WTC11 (cell line): Measurements from ENCODE around the gene ZDHHC6. TPM values are rescaled to one million over a fixed set of nuclear protein-coding genes. Genes with fewer than 3 reads are reported as not detected.

Source experiments
- ATAC-seq: fragments of 200-7000 bp; cut with Tn5 transposase; 2 replicates; pipeline ENCODE4 v1.10.0; 2021; ENCODE audit warnings: mild to moderate bottlenecking, moderate library complexity
- CTCF ChIA-PET: fragments of 300-600 bp; sonication (Branson Sonifier 250); formaldehyde crosslinking; loops from one replicate; lab custom pipeline; 2021; ENCODE audit warnings: antibody characterized with exemption; lab: Charles Lee
- POLR2A ChIA-PET: fragments of 350-600 bp; sonication (Branson Sonifier 250); formaldehyde crosslinking; loops from one replicate; lab custom pipeline; 2021; ENCODE audit warnings: antibody characterized with exemption; lab: Charles Lee
- DNase-seq: peaks from one replicate; pipeline ENCODE4 v3.0.0; 2021; ENCODE audit warnings: low spot score
- H3K27ac Mint-ChIP-seq: 2 replicates; pipeline ENCODE4 v1.8.0; 2021; ENCODE audit warnings: mixed read lengths
- H3K27me3 Mint-ChIP-seq: 2 replicates; pipeline ENCODE4 v1.8.0; 2021; ENCODE audit warnings: low read depth, mild to moderate bottlenecking, moderate library complexity, mixed read lengths
- H3K36me3 Mint-ChIP-seq: 2 replicates; pipeline ENCODE4 v1.8.0; 2021; ENCODE audit warnings: mixed read lengths
- H3K4me1 Mint-ChIP-seq: 2 replicates; pipeline ENCODE4 v1.8.0; 2022; ENCODE audit warnings: mixed read lengths
- H3K4me3 Mint-ChIP-seq: 2 replicates; pipeline ENCODE4 v1.8.0; 2021; ENCODE audit warnings: mild to moderate bottlenecking, moderate library complexity, mixed read lengths
- H3K9me3 Mint-ChIP-seq: 2 replicates; pipeline ENCODE4 v1.8.0; 2021; ENCODE audit warnings: mixed read lengths
- ATF3 ChIP-seq: sonication (generic); formaldehyde crosslinking; conservative IDR thresholded peaks from 2 replicates; pipeline ENCODE4 v1.8.1; 2022; ENCODE audit warnings: mild to moderate bottlenecking, missing genetic modification reagents
- CREB1 ChIP-seq: sonication (generic); formaldehyde crosslinking; IDR thresholded peaks from 2 replicates; pipeline ENCODE4 v1.8.0; 2023; ENCODE audit warnings: mild to moderate bottlenecking, missing genetic modification reagents
- FOXP1 ChIP-seq: sonication (generic); formaldehyde crosslinking; IDR thresholded peaks from 2 replicates; pipeline ENCODE4 v1.8.0; 2022; ENCODE audit warnings: missing genetic modification reagents, mild to moderate bottlenecking, moderate library complexity, borderline replicate concordance
- KAT7 ChIP-seq: sonication (generic); formaldehyde crosslinking; IDR thresholded peaks from 2 replicates; pipeline ENCODE4 v1.8.1; 2023; ENCODE audit warnings: missing genetic modification reagents, mild to moderate bottlenecking, borderline replicate concordance
- MXD4 ChIP-seq: fragments of 250-450 bp; sonication (Bioruptor Pico); IDR thresholded peaks from 2 replicates; pipeline ENCODE4 v1.8.0; 2021; ENCODE audit warnings: mild to moderate bottlenecking, moderate library complexity, borderline replicate concordance
- NR2C2 ChIP-seq: sonication (generic); formaldehyde crosslinking; IDR thresholded peaks from 2 replicates; pipeline ENCODE4 v1.8.0; 2022; ENCODE audit warnings: mild to moderate bottlenecking, missing genetic modification reagents
- NR3C1 ChIP-seq: sonication (generic); formaldehyde crosslinking; conservative IDR thresholded peaks from 2 replicates; pipeline ENCODE4 v1.8.1; 2023; ENCODE audit warnings: low read depth, mild to moderate bottlenecking, missing genetic modification reagents
- PREB ChIP-seq: sonication (generic); formaldehyde crosslinking; IDR thresholded peaks from 2 replicates; pipeline ENCODE4 v1.8.1; 2022; ENCODE audit warnings: mild to moderate bottlenecking, missing genetic modification reagents, moderate library complexity, borderline replicate concordance
- RELA ChIP-seq: sonication (generic); formaldehyde crosslinking; IDR thresholded peaks from 2 replicates; pipeline ENCODE4 v1.8.1; 2022; ENCODE audit warnings: missing genetic modification reagents, mild to moderate bottlenecking, borderline replicate concordance
- SMAD4 ChIP-seq: sonication (generic); formaldehyde crosslinking; IDR thresholded peaks from 2 replicates; pipeline ENCODE4 v1.8.0; 2022; ENCODE audit warnings: mild to moderate bottlenecking, missing genetic modification reagents
- SOX15 ChIP-seq: fragments of 250-450 bp; sonication (Bioruptor Pico); IDR thresholded peaks from 2 replicates; pipeline ENCODE4 v1.9.0; 2021; ENCODE audit warnings: mild to moderate bottlenecking
- SP1 ChIP-seq: sonication (generic); formaldehyde crosslinking; conservative IDR thresholded peaks from 2 replicates; pipeline ENCODE4 v1.8.1; 2022; ENCODE audit warnings: missing genetic modification reagents
- TEAD1 ChIP-seq: sonication (generic); formaldehyde crosslinking; IDR thresholded peaks from 2 replicates; pipeline ENCODE4 v1.8.0; 2022; ENCODE audit warnings: mild to moderate bottlenecking, missing genetic modification reagents
- TEAD4 ChIP-seq: sonication (generic); formaldehyde crosslinking; IDR thresholded peaks from 2 replicates; pipeline ENCODE4 v1.8.0; 2022; ENCODE audit warnings: mild to moderate bottlenecking, missing genetic modification reagents
- USF1 ChIP-seq: sonication (generic); formaldehyde crosslinking; IDR thresholded peaks from 2 replicates; pipeline ENCODE4 v1.8.0; 2022; ENCODE audit warnings: mild to moderate bottlenecking, missing genetic modification reagents
- ZNF121 ChIP-seq: sonication (generic); formaldehyde crosslinking; IDR thresholded peaks from 2 replicates; pipeline ENCODE4 v1.8.0; 2023; ENCODE audit warnings: missing genetic modification reagents
- ZNF219 ChIP-seq: sonication (generic); formaldehyde crosslinking; IDR thresholded peaks from 2 replicates; pipeline ENCODE4 v1.8.0; 2023; ENCODE audit warnings: missing genetic modification reagents, mild to moderate bottlenecking, borderline replicate concordance
- ZNF263 ChIP-seq: sonication (generic); formaldehyde crosslinking; IDR thresholded peaks from 2 replicates; pipeline ENCODE4 v1.8.1; 2022; ENCODE audit warnings: low read depth, mild to moderate bottlenecking, moderate library complexity, missing genetic modification reagents
- ZNF317 ChIP-seq: sonication (generic); formaldehyde crosslinking; IDR thresholded peaks from 2 replicates; pipeline ENCODE4 v1.8.1; 2023; ENCODE audit warnings: low read depth, mild to moderate bottlenecking, moderate library complexity, missing genetic modification reagents, borderline replicate concordance
- ZNF671 ChIP-seq: fragments of 250-450 bp; sonication (Bioruptor Pico); IDR thresholded peaks from 2 replicates; pipeline ENCODE4 v1.8.0; 2021; ENCODE audit warnings: mild to moderate bottlenecking
- total RNA-seq: library from RNA; stranded (reverse); gene quantifications from 3 replicates; pipeline ENCODE4 v1.2.3, GENCODE V29; 2021
- TF ChIP-seq, protein P1 (sequence below): sonication (generic); formaldehyde crosslinking; IDR thresholded peaks from 2 replicates; pipeline ENCODE4 v1.8.0; 2023; ENCODE audit warnings: missing genetic modification reagents, mild to moderate bottlenecking, borderline replicate concordance
- TF ChIP-seq, protein P2 (sequence below): sonication (generic); formaldehyde crosslinking; IDR thresholded peaks from 2 replicates; pipeline ENCODE4 v1.8.1; 2022; ENCODE audit warnings: missing genetic modification reagents, borderline replicate concordance
- TF ChIP-seq, protein P3 (sequence below): sonication (generic); formaldehyde crosslinking; IDR thresholded peaks from 2 replicates; pipeline ENCODE4 v1.8.0; 2023; ENCODE audit warnings: missing genetic modification reagents

The ZDHHC6 gene
- total RNA-seq, 1 experiment from 2014 or later = 22.1 TPM

- TF ChIP-seq ATF3 (CRISPR knock-in tag) (no peak), ZNF219 (CRISPR knock-in tag) (no peak), KAT7 (CRISPR knock-in tag) (no peak), SP1 (CRISPR knock-in tag) (no peak), SOX15 (CRISPR knock-in tag) (no peak), NR3C1 (CRISPR knock-in tag) (no peak), MXD4 (no peak), CREB1 (CRISPR knock-in tag) (no peak), PREB (CRISPR knock-in tag) (no peak)
- TF ChIP-seq, protein P1, sequence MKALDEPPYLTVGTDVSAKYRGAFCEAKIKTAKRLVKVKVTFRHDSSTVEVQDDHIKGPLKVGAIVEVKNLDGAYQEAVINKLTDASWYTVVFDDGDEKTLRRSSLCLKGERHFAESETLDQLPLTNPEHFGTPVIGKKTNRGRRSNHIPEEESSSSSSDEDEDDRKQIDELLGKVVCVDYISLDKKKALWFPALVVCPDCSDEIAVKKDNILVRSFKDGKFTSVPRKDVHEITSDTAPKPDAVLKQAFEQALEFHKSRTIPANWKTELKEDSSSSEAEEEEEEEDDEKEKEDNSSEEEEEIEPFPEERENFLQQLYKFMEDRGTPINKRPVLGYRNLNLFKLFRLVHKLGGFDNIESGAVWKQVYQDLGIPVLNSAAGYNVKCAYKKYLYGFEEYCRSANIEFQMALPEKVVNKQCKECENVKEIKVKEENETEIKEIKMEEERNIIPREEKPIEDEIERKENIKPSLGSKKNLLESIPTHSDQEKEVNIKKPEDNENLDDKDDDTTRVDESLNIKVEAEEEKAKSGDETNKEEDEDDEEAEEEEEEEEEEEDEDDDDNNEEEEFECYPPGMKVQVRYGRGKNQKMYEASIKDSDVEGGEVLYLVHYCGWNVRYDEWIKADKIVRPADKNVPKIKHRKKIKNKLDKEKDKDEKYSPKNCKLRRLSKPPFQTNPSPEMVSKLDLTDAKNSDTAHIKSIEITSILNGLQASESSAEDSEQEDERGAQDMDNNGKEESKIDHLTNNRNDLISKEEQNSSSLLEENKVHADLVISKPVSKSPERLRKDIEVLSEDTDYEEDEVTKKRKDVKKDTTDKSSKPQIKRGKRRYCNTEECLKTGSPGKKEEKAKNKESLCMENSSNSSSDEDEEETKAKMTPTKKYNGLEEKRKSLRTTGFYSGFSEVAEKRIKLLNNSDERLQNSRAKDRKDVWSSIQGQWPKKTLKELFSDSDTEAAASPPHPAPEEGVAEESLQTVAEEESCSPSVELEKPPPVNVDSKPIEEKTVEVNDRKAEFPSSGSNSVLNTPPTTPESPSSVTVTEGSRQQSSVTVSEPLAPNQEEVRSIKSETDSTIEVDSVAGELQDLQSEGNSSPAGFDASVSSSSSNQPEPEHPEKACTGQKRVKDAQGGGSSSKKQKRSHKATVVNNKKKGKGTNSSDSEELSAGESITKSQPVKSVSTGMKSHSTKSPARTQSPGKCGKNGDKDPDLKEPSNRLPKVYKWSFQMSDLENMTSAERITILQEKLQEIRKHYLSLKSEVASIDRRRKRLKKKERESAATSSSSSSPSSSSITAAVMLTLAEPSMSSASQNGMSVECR (CRISPR knock-in tag) = no peak
Measured at GRCh38 chr10:112402917-112403316, 43.8 kb downstream of the ZDHHC6 start (continued).

- DNase-seq = no peak
- H3K36me3 Mint-ChIP-seq = no peaks in the 10 kb centered on the region
- no peaks in the 10 kb centered on the region for H3K9me3 Mint-ChIP-seq
- TF ChIP-seq, protein P2, sequence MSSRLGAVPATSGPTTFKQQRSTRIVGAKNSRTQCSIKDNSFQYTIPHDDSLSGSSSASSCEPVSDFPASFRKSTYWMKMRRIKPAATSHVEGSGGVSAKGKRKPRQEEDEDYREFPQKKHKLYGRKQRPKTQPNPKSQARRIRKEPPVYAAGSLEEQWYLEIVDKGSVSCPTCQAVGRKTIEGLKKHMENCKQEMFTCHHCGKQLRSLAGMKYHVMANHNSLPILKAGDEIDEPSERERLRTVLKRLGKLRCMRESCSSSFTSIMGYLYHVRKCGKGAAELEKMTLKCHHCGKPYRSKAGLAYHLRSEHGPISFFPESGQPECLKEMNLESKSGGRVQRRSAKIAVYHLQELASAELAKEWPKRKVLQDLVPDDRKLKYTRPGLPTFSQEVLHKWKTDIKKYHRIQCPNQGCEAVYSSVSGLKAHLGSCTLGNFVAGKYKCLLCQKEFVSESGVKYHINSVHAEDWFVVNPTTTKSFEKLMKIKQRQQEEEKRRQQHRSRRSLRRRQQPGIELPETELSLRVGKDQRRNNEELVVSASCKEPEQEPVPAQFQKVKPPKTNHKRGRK = no peak
- TF ChIP-seq ZNF317 (CRISPR knock-in tag) (no peak), ZNF121 (CRISPR knock-in tag) (no peak), TEAD1 (CRISPR knock-in tag) (no peak), ZNF671 (CRISPR knock-in tag) (no peak), TEAD4 (CRISPR knock-in tag) (no peak)
- ChIA-PET CTCF (no interaction called here), POLR2A (no interaction called here)
- H3K27ac Mint-ChIP-seq = no peak overlapping the region
- no peaks in the 10 kb centered on the region for H3K27me3 Mint-ChIP-seq
- H3K4me3 Mint-ChIP-seq = no peak overlapping the region
- ATAC-seq = no peak
- no peaks in the 10 kb centered on the region for H3K4me1 Mint-ChIP-seq
Measured at GRCh38 chr10:112397592-112397991, 49.1 kb downstream of the ZDHHC6 start.

DNA sequence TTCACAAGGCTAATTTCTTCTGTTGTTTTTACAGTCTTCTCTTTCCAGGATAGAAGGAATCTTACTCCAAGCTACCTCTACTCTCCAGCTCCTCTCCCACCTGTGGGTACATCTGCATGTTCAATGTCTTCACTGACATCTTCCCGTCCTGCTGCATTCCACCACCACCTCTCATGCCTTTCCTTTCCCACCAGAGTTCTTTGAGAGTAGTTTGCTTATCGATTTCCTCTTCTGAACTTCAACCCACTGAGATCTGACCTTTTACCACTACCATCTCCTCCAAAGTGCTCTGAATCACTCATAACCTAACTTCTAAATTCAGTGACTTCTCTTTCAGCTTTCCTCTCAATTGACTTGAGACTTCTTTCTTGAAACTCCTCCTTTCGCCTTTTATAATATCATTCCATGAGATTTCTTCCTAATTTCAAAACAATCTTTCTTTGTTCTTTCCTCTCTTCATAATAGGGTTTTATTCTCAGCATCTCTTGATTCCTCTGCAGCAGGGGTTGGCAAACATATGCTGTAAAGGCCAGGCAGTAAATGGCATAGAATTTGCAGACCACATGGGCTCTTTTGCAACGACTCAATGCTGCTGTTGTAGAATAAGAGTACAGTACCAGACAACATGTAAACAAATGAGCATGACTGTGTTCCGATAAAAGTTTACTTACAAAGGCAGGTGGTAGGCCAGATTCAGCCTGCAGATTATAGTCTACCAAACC lies 50.7 kb downstream of the ZDHHC6 start:
- Mint-ChIP-seq H3K4me1 (no peaks in the 10 kb centered on the region), H3K36me3 (no peaks in the 10 kb centered on the region), H3K27ac (no peak overlapping the region), H3K4me3 (no peak overlapping the region), H3K27me3 (no peaks in the 10 kb centered on the region), H3K9me3 (no peaks in the 10 kb centered on the region)
- ChIA-PET CTCF (no interaction called here), POLR2A (no interaction called here)
- ATAC-seq (no peak), DNase-seq (no peak)
- no peak for TF ChIP-seq NR2C2 (CRISPR knock-in tag)
- TF ChIP-seq, protein P2 = no peak
- TF ChIP-seq RELA (CRISPR knock-in tag) = no peak
- no peak for TF ChIP-seq ATF3 (CRISPR knock-in tag)
- TF ChIP-seq, protein P3, sequence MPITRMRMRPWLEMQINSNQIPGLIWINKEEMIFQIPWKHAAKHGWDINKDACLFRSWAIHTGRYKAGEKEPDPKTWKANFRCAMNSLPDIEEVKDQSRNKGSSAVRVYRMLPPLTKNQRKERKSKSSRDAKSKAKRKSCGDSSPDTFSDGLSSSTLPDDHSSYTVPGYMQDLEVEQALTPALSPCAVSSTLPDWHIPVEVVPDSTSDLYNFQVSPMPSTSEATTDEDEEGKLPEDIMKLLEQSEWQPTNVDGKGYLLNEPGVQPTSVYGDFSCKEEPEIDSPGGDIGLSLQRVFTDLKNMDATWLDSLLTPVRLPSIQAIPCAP (CRISPR knock-in tag) = no peak
- no peak for TF ChIP-seq FOXP1 (CRISPR knock-in tag)
- TF ChIP-seq ZNF263 = no peak
- TF ChIP-seq USF1 (CRISPR knock-in tag) = no peak
- TF ChIP-seq SMAD4 (CRISPR knock-in tag) = no peak
